B cell (primary cell): ENCODE measurements around the gene PANK1. TPM values are rescaled to one million over a fixed set of nuclear protein-coding genes. Genes with fewer than 3 reads are reported as not detected.

Source experiments
- ATAC-seq: fragments of 200-7000 bp; cut with Tn5 transposase; one replicate; pipeline ENCODE4 v1.10.0; 2021; ENCODE audit warnings: low read depth, mild to moderate bottlenecking, moderate number of reproducible peaks, moderate library complexity
- CTCF ChIA-PET: fragments of 350-600 bp; sonication (Branson Sonifier 250); formaldehyde crosslinking; loops from one replicate; lab custom pipeline; 2021; ENCODE audit warnings: antibody characterized with exemption, inconsistent platforms; lab: Charles Lee
- POLR2A ChIA-PET: fragments of 350-600 bp; sonication (Branson Sonifier 250); formaldehyde crosslinking; loops from one replicate; lab custom pipeline; 2021; ENCODE audit warnings: antibody characterized with exemption; lab: Charles Lee
- DNase-seq: peaks from one replicate; pipeline ENCODE4 v3.0.0; 2013
- H2AFZ ChIP-seq: 2 replicates; pipeline ENCODE4 v1.6.1; 2012; ENCODE audit warnings: mild to moderate bottlenecking, low read depth, low read length; ENCODE audit not compliant: insufficient read depth, poor library complexity, severe bottlenecking
- H3K27ac ChIP-seq, 2 donors: 1 replicate in 1 of 2; 2 replicates in 1 of 2; pipeline ENCODE4 v1.5.1; 2012 to 2013; ENCODE audit warnings: low read length in 2 of 2, mild to moderate bottlenecking in 2 of 2, moderate library complexity in 1 of 2
- H3K27me3 ChIP-seq, 4 experiments: fragments of 200-600 bp in 1 of 4; sonication (generic) in 1 of 4; replicated peaks in 1 of 4; 1 replicate in 2 of 4; 2 replicates in 2 of 4; pipeline versions ENCODE4 v1.6.1 to v1.7.0; 2013 to 2016; ENCODE audit warnings: low read length in 3 of 4, mild to moderate bottlenecking in 2 of 4, mixed read lengths in 1 of 4, moderate library complexity in 1 of 4; ENCODE audit not compliant: insufficient read depth in 4 of 4, control insufficient read depth in 3 of 4; ENCODE audit errors: control extremely low read depth in 1 of 4
- H3K36me3 ChIP-seq, 2 experiments: replicated peaks in 1 of 2; 1 replicate in 1 of 2; 2 replicates in 1 of 2; pipeline versions ENCODE4 v1.6.1 to v1.7.1; 2013; ENCODE audit warnings: low read length in 1 of 2; ENCODE audit not compliant: insufficient read depth in 2 of 2, control insufficient read depth in 1 of 2; ENCODE audit errors: control extremely low read depth in 1 of 2, extremely low read depth in 1 of 2
- H3K4me1 ChIP-seq, 2 donors: fragments of 200-600 bp in 1 of 2; sonication (generic) in 1 of 2; 1 replicate in 1 of 2; 2 replicates in 1 of 2; pipeline versions ENCODE4 v1.5.1 to v1.6.1; 2013 to 2017; ENCODE audit warnings: low read length in 2 of 2; ENCODE audit not compliant: control insufficient read depth in 2 of 2, insufficient read depth in 2 of 2
- H3K4me2 ChIP-seq: replicated peaks from 2 replicates; pipeline ENCODE3; 2012; ENCODE audit warnings: mild to moderate bottlenecking, low read depth, low read length; ENCODE audit not compliant: poor library complexity, severe bottlenecking
- H3K4me3 ChIP-seq, 5 experiments: fragments of 200-600 bp in 1 of 5; sonication (generic) in 1 of 5; 1 replicate in 3 of 5; 2 replicates in 2 of 5; pipeline versions ENCODE4 v1.5.1 to v1.7.0; 2011 to 2016; ENCODE audit warnings: low read length in 4 of 5, mild to moderate bottlenecking in 4 of 5, low read depth in 2 of 5, control low read depth in 1 of 5, moderate library complexity in 1 of 5; ENCODE audit not compliant: insufficient read depth in 1 of 5; ENCODE audit errors: control extremely low read depth in 1 of 5, extremely low read depth in 1 of 5
- H3K79me2 ChIP-seq: fragments of 200-600 bp; sonication (generic); one replicate; pipeline ENCODE4 v1.6.0; 2016; ENCODE audit warnings: low read length; ENCODE audit not compliant: control insufficient read depth, insufficient read depth
- H3K9ac ChIP-seq: fragments of 200-600 bp; sonication (generic); 2 replicates; pipeline ENCODE4 v1.6.1; 2017; ENCODE audit warnings: mild to moderate bottlenecking, low read length, moderate library complexity
- H3K9me3 ChIP-seq, 3 donors: one replicate each; pipeline versions ENCODE4 v1.6.1 to v1.7.1; 2013; ENCODE audit warnings: low read length in 2 of 3; ENCODE audit not compliant: control insufficient read depth in 2 of 3, insufficient read depth in 1 of 3; ENCODE audit errors: control extremely low read depth in 1 of 3
- H4K20me1 ChIP-seq: 2 replicates; pipeline ENCODE4 v1.6.0; 2012; ENCODE audit warnings: mild to moderate bottlenecking, low read length; ENCODE audit not compliant: insufficient read depth, control insufficient read depth, poor library complexity, severe bottlenecking
- H3K27ac Mint-ChIP-seq: one replicate; pipeline ENCODE4 v1.8.0; 2021; ENCODE audit warnings: mixed read lengths
- H3K27me3 Mint-ChIP-seq: one replicate; pipeline ENCODE4 v1.8.0; 2021; ENCODE audit warnings: mixed read lengths
- H3K4me1 Mint-ChIP-seq: one replicate; pipeline ENCODE4 v1.8.0; 2021; ENCODE audit warnings: mixed read lengths
- H3K4me3 Mint-ChIP-seq: one replicate; pipeline ENCODE4 v1.8.0; 2021; ENCODE audit warnings: mixed read lengths
- H3K9me3 Mint-ChIP-seq: one replicate; pipeline ENCODE4 v1.8.0; 2022; ENCODE audit warnings: mixed read lengths; ENCODE audit not compliant: insufficient read depth
- EZH2 ChIP-seq: IDR thresholded peaks from 2 replicates; pipeline ENCODE4 v1.6.1; 2012; ENCODE audit warnings: borderline replicate concordance, low read depth, mild to moderate bottlenecking, moderate library complexity, low read length; ENCODE audit not compliant: insufficient read depth, poor library complexity, severe bottlenecking
- WGBS: methylation state at CpG from one replicate; pipeline ENCODE4 v1.1.5; 2013; ENCODE audit warnings: missing lambda C conversion rate; ENCODE audit not compliant: insufficient coverage; 5-methylcytosine and 5-hydroxymethylcytosine counted together
- intact Hi-C: fragments of 100-400 bp; cut with micrococcal nuclease; formaldehyde crosslinking; loops from one replicate; pipeline ENCODE4 v1.10.0; 2022
- polyA plus RNA-seq: library from polyadenylated mRNA; depleted of rRNA; stranded (reverse); fragments of >200 nt; gene quantifications from 2 replicates; pipeline ENCODE4 v1.2.3, GENCODE V29; 2012
- total RNA-seq, 2 donors: library from RNA; stranded (reverse); fragments of 120-200 nt in 1 of 2; gene quantifications; 1 replicate in 1 of 2; 2 replicates in 1 of 2; pipeline versions ENCODE4 v1.2.3 to v1.2.4, GENCODE V29; 2013 to 2022
- TF ChIP-seq, protein P1 (sequence below): fragments of 200-600 bp; IDR thresholded peaks from one replicate; pipeline ENCODE4 v1.8.0; 2022; ENCODE audit warnings: antibody characterized with exemption, mild to moderate bottlenecking

PANK1 gene
- total and polyA plus RNA-seq, 2 donors (not counting 1 experiment from before 2014, with no cell fraction given), result 0.31 to 2.9 TPM

DNA sequence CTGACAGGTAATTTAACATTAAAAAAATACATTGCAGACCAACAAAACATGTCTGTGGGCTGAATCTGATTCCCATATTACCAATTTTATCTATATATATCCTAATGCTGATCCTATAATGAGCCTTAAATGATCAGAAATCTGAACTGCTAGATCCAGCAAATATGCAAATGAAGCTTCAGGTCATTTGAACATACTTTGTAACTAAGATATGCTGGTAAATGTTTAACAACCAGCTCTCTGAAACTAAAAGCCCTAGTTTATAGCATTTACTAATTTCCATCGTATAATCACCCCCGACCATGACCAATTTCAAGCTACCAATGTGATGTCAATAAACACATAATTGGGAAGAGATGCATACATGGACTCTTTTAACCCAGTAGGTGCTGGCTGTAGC lies 42.1 kb downstream of the PANK1 start:
- H3K36me3 ChIP-seq, result peaks cover 0 to 3% of the 10 kb centered on the region in 2 experiments
- no peak overlapping the region for H3K27ac ChIP-seq
- no peak overlapping the region for H3K9ac ChIP-seq
- H3K4me2 ChIP-seq, result no peak overlapping the region
- intact Hi-C loops, result no loop called here
- no CpG with 5 or more reads among the region's 2 CpGs for WGBS
- Mint-ChIP-seq H3K9me3 (no peaks in the 10 kb centered on the region), H3K27me3 (no peaks in the 10 kb centered on the region), H3K4me1 (peaks cover 2% of the 10 kb centered on the region), H3K4me3 (no peak overlapping the region), H3K27ac (no peak overlapping the region)
- ATAC-seq, result no peak
- no peak overlapping the region for H2AFZ ChIP-seq
- TF ChIP-seq EZH2, result no peak
- TF ChIP-seq, protein P1, sequence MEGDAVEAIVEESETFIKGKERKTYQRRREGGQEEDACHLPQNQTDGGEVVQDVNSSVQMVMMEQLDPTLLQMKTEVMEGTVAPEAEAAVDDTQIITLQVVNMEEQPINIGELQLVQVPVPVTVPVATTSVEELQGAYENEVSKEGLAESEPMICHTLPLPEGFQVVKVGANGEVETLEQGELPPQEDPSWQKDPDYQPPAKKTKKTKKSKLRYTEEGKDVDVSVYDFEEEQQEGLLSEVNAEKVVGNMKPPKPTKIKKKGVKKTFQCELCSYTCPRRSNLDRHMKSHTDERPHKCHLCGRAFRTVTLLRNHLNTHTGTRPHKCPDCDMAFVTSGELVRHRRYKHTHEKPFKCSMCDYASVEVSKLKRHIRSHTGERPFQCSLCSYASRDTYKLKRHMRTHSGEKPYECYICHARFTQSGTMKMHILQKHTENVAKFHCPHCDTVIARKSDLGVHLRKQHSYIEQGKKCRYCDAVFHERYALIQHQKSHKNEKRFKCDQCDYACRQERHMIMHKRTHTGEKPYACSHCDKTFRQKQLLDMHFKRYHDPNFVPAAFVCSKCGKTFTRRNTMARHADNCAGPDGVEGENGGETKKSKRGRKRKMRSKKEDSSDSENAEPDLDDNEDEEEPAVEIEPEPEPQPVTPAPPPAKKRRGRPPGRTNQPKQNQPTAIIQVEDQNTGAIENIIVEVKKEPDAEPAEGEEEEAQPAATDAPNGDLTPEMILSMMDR, result no peak
- CTCF ChIA-PET, result no interaction called here
- H3K4me1 ChIP-seq, result no peaks in the 10 kb centered on the region
- no peak for DNase-seq
- H3K4me3 ChIP-seq, result no peak overlapping the region
- H3K9me3 ChIP-seq, result no peaks in the 10 kb centered on the region
- POLR2A ChIA-PET, result no interaction called here
- no peaks in the 10 kb centered on the region for H4K20me1 ChIP-seq
- no peaks in the 10 kb centered on the region for H3K27me3 ChIP-seq
- no peaks in the 10 kb centered on the region for H3K79me2 ChIP-seq

DNA sequence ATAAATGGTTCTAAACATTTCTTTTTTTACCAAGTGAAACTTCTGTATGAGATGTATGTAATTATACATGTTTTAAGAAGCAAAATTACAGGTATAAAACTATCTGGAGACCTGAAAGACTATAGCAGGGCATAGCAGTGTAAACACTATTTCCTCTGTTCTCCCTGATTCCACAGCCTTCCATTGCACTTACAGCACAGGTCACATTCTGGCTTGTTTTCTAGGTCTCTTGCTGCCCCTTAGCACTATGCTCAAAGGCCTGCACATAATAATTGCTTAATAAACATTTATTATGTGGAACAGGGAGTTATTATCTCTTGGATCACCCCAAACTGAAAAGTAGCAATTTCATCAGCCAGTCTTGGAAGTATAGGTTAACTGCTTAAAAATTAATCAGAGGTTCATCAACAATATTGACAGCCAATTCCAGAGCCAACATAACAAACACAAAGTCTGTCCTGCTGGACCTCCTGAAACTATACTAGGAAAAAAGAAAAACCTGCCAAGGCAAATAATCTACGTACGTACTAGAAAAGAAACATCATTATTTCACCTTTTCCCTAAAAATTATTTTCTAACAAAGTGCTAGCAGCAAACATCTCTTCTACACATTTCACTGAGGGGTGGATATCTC lies 43.2 kb downstream of the PANK1 start:
- H3K4me1 Mint-ChIP-seq, result peaks cover 2% of the 10 kb centered on the region
- TF ChIP-seq EZH2, result no peak
- TF ChIP-seq, protein P1, result no peak
- Histone ChIP-seq H3K79me2 (no peaks in the 10 kb centered on the region), H3K4me2 (no peak overlapping the region), H3K27ac (no peak overlapping the region), H3K36me3 (peaks cover 0 to 3% of the 10 kb centered on the region in 2 experiments), H3K4me3 (no peak overlapping the region), H3K9me3 (no peaks in the 10 kb centered on the region), H3K27me3 (no peaks in the 10 kb centered on the region), H4K20me1 (no peaks in the 10 kb centered on the region), H2AFZ (no peak overlapping the region), H3K9ac (no peak overlapping the region), H3K4me1 (no peaks in the 10 kb centered on the region)
- H3K9me3 Mint-ChIP-seq, result no peaks in the 10 kb centered on the region
- ChIA-PET POLR2A (no interaction called here), CTCF (no interaction called here)
- WGBS, result no CpG with 5 or more reads among the region's 2 CpGs
- no peak overlapping the region for H3K27ac Mint-ChIP-seq
- no peak overlapping the region for H3K4me3 Mint-ChIP-seq
- H3K27me3 Mint-ChIP-seq, result no peaks in the 10 kb centered on the region
- intact Hi-C loops, result no loop called here
- DNase-seq (no peak), ATAC-seq (no peak)
